H1 (cell line): ENCODE results near the gene PGF. TPM values are rescaled to one million over a fixed set of nuclear protein-coding genes. Genes with fewer than 3 reads are reported as not detected.

Experiments
- CTCF ChIA-PET: fragments of 300-600 bp; sonication (Branson Sonifier 250); formaldehyde crosslinking; loops from one replicate; lab custom pipeline; 2021; ENCODE audit not compliant: partially characterized antibody; lab: Charles Lee
- POLR2A ChIA-PET: fragments of 300-600 bp; sonication (Branson Sonifier 250); formaldehyde crosslinking; loops from one replicate; lab custom pipeline; 2021; ENCODE audit warnings: inconsistent platforms; ENCODE audit not compliant: partially characterized antibody; lab: Charles Lee
- DNase-seq, 2 experiments: peaks; one replicate each; pipeline versions ENCODE4 v3.0.0 to v3.0.0-alpha.2; 2010 to 2022; ENCODE audit warnings: low spot score in 2 of 2, low read depth in 1 of 2, mixed read lengths in 1 of 2
- FAIRE-seq: peaks from 2 replicates; lab custom pipeline; 2011; peaks lifted over from hg19 to GRCh38; lab: Jason Lieb, UNC
- H2AFZ ChIP-seq: 2 replicates; pipeline ENCODE4 v1.8.1; 2012; ENCODE audit warnings: low read length, inconsistent platforms
- H2AK5ac ChIP-seq: 2 replicates; pipeline ENCODE4 v1.6.1; 2013; ENCODE audit warnings: low read depth, low read length
- H2BK120ac ChIP-seq: replicated peaks from 2 replicates; pipeline ENCODE3; 2013; ENCODE audit warnings: low read depth, low read length, inconsistent platforms
- H2BK12ac ChIP-seq: 2 replicates; pipeline ENCODE4 v1.6.1; 2013; ENCODE audit warnings: low read depth, low read length
- H2BK15ac ChIP-seq: 2 replicates; pipeline ENCODE4 v1.6.1; 2013; ENCODE audit warnings: low read length
- H2BK20ac ChIP-seq: 2 replicates; pipeline ENCODE4 v1.6.1; 2013; ENCODE audit warnings: low read length
- H2BK5ac ChIP-seq: 2 replicates; pipeline ENCODE4 v1.6.1; 2013; ENCODE audit warnings: low read depth, low read length
- H3K14ac ChIP-seq: 2 replicates; pipeline ENCODE4 v1.6.1; 2013; ENCODE audit warnings: inconsistent platforms; ENCODE audit not compliant: insufficient read length
- H3K18ac ChIP-seq: 2 replicates; pipeline ENCODE4 v1.6.1; 2013; ENCODE audit warnings: low read length; ENCODE audit errors: extremely low read depth
- H3K23ac ChIP-seq: 2 replicates; pipeline ENCODE4 v1.6.1; 2013; ENCODE audit warnings: inconsistent platforms; ENCODE audit not compliant: insufficient read length
- H3K23me2 ChIP-seq: 2 replicates; pipeline ENCODE4 v1.6.1; 2013; ENCODE audit warnings: low read depth, low read length
- H3K27ac ChIP-seq: 2 replicates; pipeline ENCODE4 v1.6.1; 2011; ENCODE audit warnings: low read depth, low read length, inconsistent platforms
- H3K27me3 ChIP-seq, 4 experiments: replicated peaks in 1 of 4; 1 replicate in 1 of 4; 2 replicates in 3 of 4; pipeline versions ENCODE4 v1.6.1 to v1.8.1; 2011 to 2013; ENCODE audit warnings: low read length in 3 of 4, mild to moderate bottlenecking in 3 of 4, inconsistent platforms in 2 of 4, mixed read lengths in 2 of 4, moderate library complexity in 1 of 4; ENCODE audit not compliant: control insufficient read depth in 3 of 4, insufficient read depth in 3 of 4; ENCODE audit errors: extremely low read depth in 1 of 4
- H3K36me3 ChIP-seq, 4 experiments: 2 replicates each; pipeline versions ENCODE4 v1.6.1 to v1.8.1; 2011 to 2013; ENCODE audit warnings: mild to moderate bottlenecking in 4 of 4, low read length in 3 of 4, moderate library complexity in 2 of 4, control low read depth in 1 of 4, inconsistent platforms in 1 of 4; ENCODE audit not compliant: insufficient read depth in 4 of 4, control insufficient read depth in 2 of 4
- H3K4ac ChIP-seq: replicated peaks from 2 replicates; pipeline ENCODE3; 2013; ENCODE audit warnings: low read length, low read depth, mixed read lengths, inconsistent platforms; ENCODE audit not compliant: insufficient read length
- H3K4me1 ChIP-seq, 4 experiments: replicated peaks in 1 of 4; 1 replicate in 1 of 4; 2 replicates in 3 of 4; pipeline versions ENCODE4 v1.6.1 to v1.8.1; 2011 to 2013; ENCODE audit warnings: low read length in 3 of 4, inconsistent platforms in 2 of 4, mixed read lengths in 1 of 4; ENCODE audit not compliant: insufficient read depth in 4 of 4, control insufficient read depth in 3 of 4
- H3K4me2 ChIP-seq, 2 experiments: 2 replicates each; pipeline versions ENCODE4 v1.6.1 to v1.8.1; 2011 to 2013; ENCODE audit warnings: low read depth in 2 of 2, low read length in 2 of 2, control low read depth in 1 of 2, inconsistent platforms in 1 of 2, mild to moderate bottlenecking in 1 of 2; ENCODE audit not compliant: insufficient read depth in 1 of 2
- H3K4me3 ChIP-seq, 4 experiments: fragments of 200-600, 300-600 bp in 1 of 4; sonication (generic), shearing (Covaris generic), sonication (Bioruptor Twin) in 1 of 4; 2 replicates each; pipeline versions ENCODE4 v1.5.1 to v1.8.1; 2011 to 2016; ENCODE audit warnings: low read length in 4 of 4, low read depth in 3 of 4, control low read depth in 2 of 4, inconsistent platforms in 2 of 4, mild to moderate bottlenecking in 2 of 4, mixed read lengths in 1 of 4, moderate library complexity in 1 of 4; ENCODE audit not compliant: insufficient read depth in 2 of 4; ENCODE audit errors: extremely low read depth in 1 of 4
- H3K56ac ChIP-seq: replicated peaks from 2 replicates; pipeline ENCODE3; 2013; ENCODE audit warnings: low read depth, mild to moderate bottlenecking, mixed read lengths, low read length, inconsistent platforms; ENCODE audit not compliant: insufficient read length
- H3K79me1 ChIP-seq: 2 replicates; pipeline ENCODE4 v1.6.1; 2013; ENCODE audit warnings: low read depth, low read length, control low read depth
- H3K79me2 ChIP-seq, 2 experiments: 2 replicates each; pipeline versions ENCODE4 v1.6.1 to v1.8.1; 2012 to 2013; ENCODE audit warnings: low read length in 2 of 2, mild to moderate bottlenecking in 2 of 2, inconsistent platforms in 1 of 2; ENCODE audit not compliant: insufficient read depth in 2 of 2, control insufficient read depth in 1 of 2
- H3K9ac ChIP-seq, 4 experiments: replicated peaks in 1 of 4; 1 replicate in 1 of 4; 2 replicates in 3 of 4; pipeline versions ENCODE4 v1.6.1 to v1.8.1; 2011 to 2013; ENCODE audit warnings: low read depth in 3 of 4, low read length in 3 of 4, control low read depth in 2 of 4, mild to moderate bottlenecking in 2 of 4, moderate library complexity in 2 of 4, inconsistent platforms in 1 of 4; ENCODE audit errors: extremely low read depth in 1 of 4
- H3K9me3 ChIP-seq, 2 experiments: 2 replicates each; pipeline versions ENCODE4 v1.6.1 to v1.8.1; 2012 to 2013; ENCODE audit warnings: mild to moderate bottlenecking in 2 of 2, moderate library complexity in 2 of 2, control low read depth in 1 of 2, inconsistent platforms in 1 of 2, low read depth in 1 of 2, low read length in 1 of 2, mixed read lengths in 1 of 2; ENCODE audit not compliant: insufficient read depth in 2 of 2
- H4K20me1 ChIP-seq, 2 experiments: replicated peaks in 1 of 2; 2 replicates each; pipeline versions ENCODE3 to v1.8.1; 2011 to 2013; ENCODE audit warnings: inconsistent platforms in 2 of 2, low read length in 2 of 2, mild to moderate bottlenecking in 1 of 2; ENCODE audit not compliant: insufficient read depth in 2 of 2, control insufficient read depth in 1 of 2
- H4K5ac ChIP-seq: 2 replicates; pipeline ENCODE4 v1.6.1; 2013; ENCODE audit warnings: low read length, low read depth, mixed read lengths, inconsistent platforms; ENCODE audit not compliant: insufficient read length
- H4K8ac ChIP-seq: 2 replicates; pipeline ENCODE4 v1.8.0; 2013; ENCODE audit warnings: mild to moderate bottlenecking, moderate library complexity, low read length, inconsistent platforms; ENCODE audit not compliant: insufficient read depth; ENCODE audit errors: extremely low read depth
- H4K91ac ChIP-seq: replicated peaks from 2 replicates; pipeline ENCODE3; 2013; ENCODE audit warnings: low read length, mixed read lengths, inconsistent platforms; ENCODE audit not compliant: insufficient read length
- HDAC6 ChIP-seq: IDR thresholded peaks from one replicate; pipeline ENCODE4 v1.7.1; 2012; ENCODE audit warnings: low read depth, mild to moderate bottlenecking, inconsistent platforms, low read length, moderate library complexity
- WGBS, 2 experiments: shearing (Covaris generic) in 1 of 2; methylation state at CpG; one replicate each; pipeline versions ENCODE4 v1.1.6 to v1.1.7; 2013 to 2015; ENCODE audit warnings: low lambda C conversion rate in 2 of 2, mixed read lengths in 2 of 2, inconsistent platforms in 1 of 2, low coverage in 1 of 2, missing lambda C conversion rate in 1 of 2; ENCODE audit not compliant: insufficient replicate concordance in 2 of 2, insufficient coverage in 1 of 2, insufficient read length in 1 of 2; ENCODE audit errors: extremely low coverage in 1 of 2, missing lambda C conversion rate in 1 of 2; 5-methylcytosine and 5-hydroxymethylcytosine counted together
- polyA plus RNA-seq, 7 experiments: library from polyadenylated mRNA; depleted of rRNA in 3 of 7; stranded (reverse) in 5 of 7; unstranded in 2 of 7; fragments of >200 nt in 5 of 7; fragments of 200-250 nt in 2 of 7; gene quantifications; 1 replicate in 5 of 7; 2 replicates in 1 of 7; 4 replicates in 1 of 7; pipeline versions ENCODE4 v1.2.1 to v1.2.3, GENCODE V29; 2011 to 2013; ENCODE audit warnings: missing spikeins in 2 of 7, mixed read lengths in 2 of 7
- total RNA-seq: library from RNA; stranded (reverse); fragmentation: NEBNext Ultra II Directional; extraction: Animal tissue kit (Norgen Biotek cat#: 25700); gene quantifications from 2 replicates; pipeline ENCODE4 v1.2.1, GENCODE V29; 2021
- TF ChIP-seq, protein P1 (sequence below): IDR thresholded peaks from 2 replicates; pipeline ENCODE4 v1.6.1; 2012; ENCODE audit warnings: inconsistent platforms

The PGF gene
- total and polyA plus RNA-seq, 2 of the 8 experiments (the other 6 are each of a cell fraction or from before 2014, with no cell fraction given), result 2.1 to 4.1 TPM

DNA sequence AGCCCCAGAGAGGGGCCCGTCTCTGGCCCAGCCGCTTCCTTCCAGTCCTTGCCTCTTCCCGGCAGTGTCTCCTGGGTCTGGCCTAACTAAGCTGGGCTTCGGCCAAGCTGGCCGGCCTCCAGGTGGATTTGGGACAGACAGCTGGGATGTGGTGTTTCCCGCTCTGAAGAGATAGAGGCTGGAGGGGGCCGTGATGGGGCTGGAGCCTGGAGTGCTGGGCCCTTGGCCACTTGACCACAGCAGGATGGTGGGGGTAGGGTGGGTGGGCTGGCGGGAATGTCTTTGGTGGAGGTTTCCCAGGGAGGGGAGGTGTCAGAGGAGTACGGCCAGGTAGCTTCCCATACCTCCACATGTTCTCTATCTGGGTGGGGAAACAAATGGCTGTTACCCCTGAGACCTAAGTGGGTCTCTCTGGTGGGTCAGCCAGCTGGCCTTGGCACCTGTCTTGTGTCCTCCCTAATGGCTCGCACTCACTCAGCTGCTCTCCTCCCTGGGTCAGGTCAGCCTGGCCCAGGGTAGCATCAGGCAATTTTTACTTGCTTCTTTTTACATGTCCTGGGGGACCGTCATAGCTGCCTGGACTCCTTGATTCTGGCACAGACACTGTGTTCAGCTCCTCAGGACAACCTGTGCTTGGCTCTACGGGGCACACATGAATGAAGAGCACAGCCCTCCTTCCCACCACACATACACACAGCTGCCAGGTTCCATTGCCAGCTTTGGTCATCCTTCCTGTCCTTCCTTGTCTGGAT, 19.8 kb upstream of the PGF start:
- CTCF ChIA-PET, result interaction anchor here (0.9 to 3.4 kb wide), 6 partner anchors 22 to 68 kb away, joined by 3 to 16 read pairs (median 4); partner anchors contain the start of gene EIF2B2
- FAIRE-seq, result no peak

More for the DNA sequence above, 19.8 kb upstream of the PGF start:
- TF ChIP-seq, protein P1, sequence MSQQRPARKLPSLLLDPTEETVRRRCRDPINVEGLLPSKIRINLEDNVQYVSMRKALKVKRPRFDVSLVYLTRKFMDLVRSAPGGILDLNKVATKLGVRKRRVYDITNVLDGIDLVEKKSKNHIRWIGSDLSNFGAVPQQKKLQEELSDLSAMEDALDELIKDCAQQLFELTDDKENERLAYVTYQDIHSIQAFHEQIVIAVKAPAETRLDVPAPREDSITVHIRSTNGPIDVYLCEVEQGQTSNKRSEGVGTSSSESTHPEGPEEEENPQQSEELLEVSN, result 0 out of 2 replicates have a peak, but pooled peaks have one; percentile 21
- TF ChIP-seq HDAC6, result no peak
- H4K5ac ChIP-seq, result no peak overlapping the region
- 88% methylated on average over 10 of the region's 12 CpGs; no CpG with 5 or more reads in 1 of the 2 experiments for WGBS, 2 experiments
- H3K79me1 ChIP-seq, result no peaks in the 10 kb centered on the region
- H3K14ac ChIP-seq, result no peak overlapping the region
- H3K4me3 ChIP-seq, result no peak overlapping the region
- peaks cover 0 to 2% (median 1%) of the 10 kb centered on the region in 4 experiments; a peak in 1 of 7 replicates for H3K27me3 ChIP-seq
- H4K8ac ChIP-seq, result peak overlapping the region; percentile 58
- H2BK120ac ChIP-seq, result no peak overlapping the region
- H3K4me1 ChIP-seq, result peaks cover 7 to 25% (median 16%) of the 10 kb centered on the region in 4 experiments
- H4K91ac ChIP-seq, result no peak overlapping the region
- no peak overlapping the region for H2AFZ ChIP-seq
- no peak overlapping the region for H3K18ac ChIP-seq
- H3K56ac ChIP-seq, result no peak overlapping the region
- peak overlapping the region; percentile 71; the same call in 1 of the 2 replicates for H2BK12ac ChIP-seq
- H3K4ac ChIP-seq, result no peak overlapping the region
- H2BK15ac ChIP-seq, result peak overlapping the region; percentile 75; the same call in 1 of the 2 replicates
- H4K20me1 ChIP-seq, result no peaks in the 10 kb centered on the region
- no peak overlapping the region for H2BK20ac ChIP-seq
- no peak overlapping the region for H2AK5ac ChIP-seq
- POLR2A ChIA-PET, result interaction anchor here (0.9 to 1.8 kb wide), 4 partner anchors 28 to 33 kb away, joined by 3 to 5 read pairs (median 4); partner anchors contain the start of gene EIF2B2
- H3K23ac ChIP-seq, result no peak overlapping the region
- no peaks in the 10 kb centered on the region for H3K79me2 ChIP-seq
- H3K9ac ChIP-seq, result no peak overlapping the region
- H3K36me3 ChIP-seq, result no peaks in the 10 kb centered on the region
- no peak overlapping the region for H3K4me2 ChIP-seq
- H3K23me2 ChIP-seq, result no peaks in the 10 kb centered on the region
- H2BK5ac ChIP-seq, result peak overlapping the region; percentile 75; the same call in 1 of the 2 replicates
- H3K9me3 ChIP-seq, result no peaks in the 10 kb centered on the region
- no peak for DNase-seq
- no peak overlapping the region for H3K27ac ChIP-seq
